Activated T-cell treated with anti-CD3 and anti-CD28 coated beads for 24 hours (primary cell): Measurements from ENCODE around the gene ACTR3C.

ENCODE experiments used
- DNase-seq: peaks from one replicate; pipeline ENCODE4 v3.0.0-alpha.2; 2020; ENCODE audit warnings: low read depth

Gene ACTR3C

DNA sequence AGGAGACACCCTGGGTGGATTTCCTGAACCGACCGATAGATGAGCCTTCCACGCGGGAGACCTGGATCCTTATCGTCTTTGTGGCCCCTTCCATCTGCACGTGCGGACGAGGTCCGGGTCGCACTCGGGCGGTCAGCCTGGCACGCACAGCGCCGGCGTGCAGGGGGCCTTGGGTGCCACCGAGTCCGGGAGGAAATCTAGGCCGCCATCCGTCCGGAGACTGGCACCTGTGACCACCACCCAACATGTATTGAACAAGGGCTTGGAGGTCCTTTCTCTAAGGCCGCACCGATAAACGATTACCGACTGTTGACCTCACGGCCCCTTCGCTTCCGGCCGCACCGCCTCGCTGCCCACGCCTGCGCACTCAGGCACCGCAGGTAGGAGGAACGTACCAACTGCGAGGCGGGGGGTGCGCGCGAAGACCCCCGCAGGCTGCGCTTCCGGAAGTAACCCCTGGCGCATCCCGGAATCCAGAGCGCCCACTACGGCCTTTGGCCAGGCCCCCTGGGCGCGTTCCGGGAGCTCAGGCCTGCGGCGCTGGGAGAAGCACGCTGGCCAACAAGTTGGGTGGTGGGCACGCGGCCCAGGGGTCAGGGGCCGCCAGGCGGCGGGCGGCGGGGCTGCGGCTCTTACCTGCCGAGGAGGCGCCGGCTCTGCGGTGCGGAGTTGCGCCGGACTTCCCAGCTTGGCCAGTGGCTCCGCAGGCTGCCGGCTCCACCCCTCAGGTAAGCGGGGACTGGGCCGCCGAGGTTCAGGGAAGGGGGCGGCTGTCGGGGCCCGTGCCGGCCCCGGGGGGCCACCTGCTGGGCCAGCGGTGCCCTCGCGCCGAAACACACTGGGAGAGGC is at the start of gene ACTR3C, which contains the start of gene LRRC61:
Gene ACTR3C (minus strand): TSS at position 713 of the 849 bp plus-strand sequence. CDS start 28,249 bp downstream, outside the sequence.
Gene LRRC61 (plus strand): TSS at position 523 of the 849 bp plus-strand sequence. CDS start 13,507 bp downstream, outside the sequence.
- DNase-seq, result peak; percentile 61

DNA sequence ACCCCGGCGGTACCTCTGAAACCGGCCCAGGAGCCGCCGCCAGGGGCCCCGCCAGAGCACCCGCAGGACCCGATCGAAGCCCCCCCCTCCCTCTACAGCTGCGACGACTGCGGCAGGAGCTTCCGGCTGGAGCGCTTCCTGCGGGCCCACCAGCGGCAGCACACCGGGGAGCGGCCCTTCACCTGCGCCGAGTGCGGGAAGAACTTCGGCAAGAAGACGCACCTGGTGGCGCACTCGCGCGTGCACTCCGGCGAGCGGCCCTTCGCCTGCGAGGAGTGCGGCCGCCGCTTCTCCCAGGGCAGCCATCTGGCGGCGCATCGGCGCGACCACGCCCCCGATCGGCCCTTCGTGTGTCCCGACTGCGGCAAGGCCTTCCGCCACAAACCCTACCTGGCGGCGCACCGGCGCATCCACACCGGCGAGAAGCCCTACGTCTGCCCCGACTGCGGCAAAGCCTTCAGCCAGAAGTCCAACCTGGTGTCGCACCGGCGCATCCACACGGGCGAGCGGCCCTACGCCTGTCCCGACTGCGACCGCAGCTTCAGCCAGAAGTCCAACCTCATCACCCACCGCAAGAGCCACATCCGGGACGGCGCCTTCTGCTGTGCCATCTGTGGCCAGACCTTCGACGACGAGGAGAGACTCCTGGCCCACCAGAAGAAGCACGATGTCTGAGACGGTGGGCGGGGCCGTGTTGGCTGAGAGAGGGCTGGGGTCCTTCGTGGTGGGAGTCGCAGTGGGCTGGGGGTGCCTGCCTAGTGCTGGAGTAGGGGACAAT is 49.1 kb upstream of the ACTR3C start:
- DNase-seq, result no peak

DNA sequence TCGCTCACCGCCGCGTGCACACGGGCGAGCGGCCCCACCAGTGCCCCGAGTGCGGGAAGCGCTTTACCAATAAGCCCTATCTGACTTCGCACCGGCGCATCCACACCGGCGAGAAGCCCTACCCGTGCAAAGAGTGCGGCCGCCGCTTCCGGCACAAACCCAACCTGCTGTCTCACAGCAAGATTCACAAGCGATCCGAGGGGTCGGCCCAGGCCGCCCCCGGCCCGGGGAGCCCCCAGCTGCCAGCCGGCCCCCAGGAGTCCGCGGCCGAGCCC is 48.6 kb upstream of the ACTR3C start:
- DNase-seq, result no peak

DNA sequence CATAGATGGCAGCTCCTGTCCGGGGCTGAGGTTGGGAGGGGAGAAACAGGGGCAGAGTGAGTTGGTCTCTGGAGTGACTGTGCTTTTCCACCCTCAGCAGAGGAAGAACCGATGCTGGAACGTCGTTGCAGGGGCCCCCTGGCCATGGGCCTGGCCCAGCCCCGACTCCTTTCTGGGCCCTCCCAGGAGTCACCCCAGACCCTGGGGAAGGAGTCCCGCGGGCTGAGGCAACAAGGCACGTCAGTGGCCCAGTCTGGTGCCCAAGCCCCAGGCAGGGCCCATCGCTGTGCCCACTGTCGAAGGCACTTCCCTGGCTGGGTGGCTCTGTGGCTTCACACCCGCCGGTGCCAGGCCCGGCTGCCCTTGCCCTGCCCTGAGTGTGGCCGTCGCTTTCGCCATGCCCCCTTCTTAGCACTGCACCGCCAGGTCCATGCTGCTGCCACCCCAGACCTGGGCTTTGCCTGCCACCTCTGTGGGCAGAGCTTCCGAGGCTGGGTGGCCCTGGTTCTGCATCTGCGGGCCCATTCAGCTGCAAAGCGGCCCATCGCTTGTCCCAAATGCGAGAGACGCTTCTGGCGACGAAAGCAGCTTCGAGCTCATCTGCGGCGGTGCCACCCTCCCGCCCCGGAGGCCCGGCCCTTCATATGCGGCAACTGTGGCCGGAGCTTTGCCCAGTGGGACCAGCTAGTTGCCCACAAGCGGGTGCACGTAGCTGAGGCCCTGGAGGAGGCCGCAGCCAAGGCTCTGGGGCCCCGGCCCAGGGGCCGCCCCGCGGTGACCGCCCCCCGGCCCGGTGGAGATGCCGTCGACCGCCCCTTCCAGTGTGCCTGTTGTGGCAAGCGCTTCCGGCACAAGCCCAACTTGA is 48.0 kb upstream of the ACTR3C start:
- DNase-seq, result no peak

DNA sequence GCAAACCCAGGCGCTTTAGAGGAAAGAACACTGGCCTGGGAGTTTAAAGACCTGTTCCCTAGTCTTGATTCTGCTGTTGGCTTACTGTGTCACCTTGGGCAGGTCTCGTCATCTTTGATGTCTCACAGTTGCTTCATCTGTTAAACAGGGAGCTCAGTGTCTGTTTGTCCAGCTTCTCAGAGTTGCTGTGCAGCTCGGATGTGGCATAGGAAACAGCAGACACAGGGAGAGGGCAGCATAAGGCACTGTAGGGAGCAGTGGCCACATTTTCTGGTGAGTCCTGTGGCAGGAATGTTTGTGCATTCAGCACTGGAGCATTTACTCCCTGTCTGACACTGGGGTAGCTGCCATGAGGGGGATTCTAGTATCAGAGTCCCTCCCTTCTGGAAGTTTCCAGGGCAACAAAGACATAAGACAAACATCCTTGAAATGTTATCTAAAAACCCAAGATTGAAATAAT is 47.3 kb upstream of the ACTR3C start:
- no peak for DNase-seq

DNA sequence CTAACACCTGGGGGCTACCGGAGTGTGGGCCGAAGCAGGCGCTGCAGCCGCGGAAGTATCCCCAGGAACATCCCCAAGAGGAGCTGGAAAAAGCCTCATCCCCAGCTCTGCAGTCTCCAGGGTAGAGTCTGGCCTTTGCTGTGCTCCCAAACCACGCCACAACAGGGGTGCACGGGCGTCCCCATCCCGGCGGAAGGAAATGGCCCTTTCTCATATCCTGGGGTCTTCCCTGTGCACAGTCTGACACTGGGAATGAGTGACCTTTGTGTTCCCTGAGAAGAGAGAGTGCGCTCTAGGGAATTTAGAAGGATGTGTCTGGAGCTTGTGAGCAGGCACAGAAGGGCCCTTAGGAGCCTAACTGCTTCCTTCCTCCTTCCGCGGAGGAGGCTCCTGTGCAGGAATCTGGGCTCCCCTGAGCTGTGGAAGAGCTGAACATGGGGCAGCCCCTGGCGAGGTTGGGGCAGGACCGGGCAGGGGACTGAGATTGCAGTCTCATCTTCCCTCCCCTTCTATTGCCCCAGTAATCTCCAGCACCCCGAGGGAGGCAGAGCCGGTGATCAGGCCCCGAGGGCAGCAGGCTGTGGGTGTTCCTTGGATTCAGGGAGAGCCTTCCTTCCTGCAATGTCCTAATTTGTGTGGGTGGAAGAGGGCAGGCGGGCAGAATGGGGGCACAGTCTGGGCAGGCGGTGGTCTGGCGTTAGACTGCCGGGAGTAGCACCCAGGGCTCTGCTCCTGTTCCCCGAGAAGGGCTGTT is 46.6 kb upstream of the ACTR3C start:
- DNase-seq, result no peak

DNA sequence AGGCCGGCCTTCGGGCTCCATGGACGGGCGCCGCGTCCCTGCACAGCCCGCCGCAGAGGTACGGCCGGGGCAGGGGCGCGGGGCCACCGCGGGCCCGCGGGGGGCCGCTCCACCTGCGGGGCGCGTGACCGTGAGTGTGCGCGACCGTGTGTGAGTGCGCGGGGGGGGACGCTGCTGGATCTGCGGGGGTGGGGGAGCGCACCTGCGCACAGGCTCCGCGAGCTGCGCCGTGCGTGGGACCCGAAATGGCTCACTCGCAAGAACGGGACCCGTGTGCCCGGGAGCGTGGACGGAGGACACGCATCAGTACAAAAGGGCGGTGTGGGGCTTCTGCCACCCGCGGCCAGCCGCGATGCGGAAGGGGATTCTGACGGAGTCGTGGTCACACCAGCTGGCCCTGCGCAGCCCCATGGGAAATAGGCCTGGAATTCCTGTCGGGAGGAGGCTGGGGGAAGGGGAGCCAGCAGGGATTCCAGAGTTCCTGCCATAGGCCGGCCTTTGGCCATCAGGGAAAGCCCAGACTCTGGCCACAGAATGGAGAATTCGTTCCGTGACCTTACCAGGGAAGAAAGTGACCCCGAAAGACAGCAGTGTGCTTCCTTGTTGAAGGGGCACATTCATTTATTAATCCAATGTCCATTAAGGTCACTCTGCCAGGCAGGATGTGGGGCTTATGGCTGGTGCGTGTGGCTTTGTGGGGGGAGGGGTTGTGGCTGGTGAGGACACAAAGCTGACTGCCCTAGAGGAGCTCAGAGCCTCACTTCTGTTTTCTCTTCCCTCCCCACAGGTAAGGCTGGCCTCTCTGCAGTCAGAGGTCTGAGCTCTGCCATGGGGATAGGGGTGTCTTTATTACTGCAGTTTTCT is 45.8 kb upstream of the ACTR3C start:
- peak; percentile 46 for DNase-seq

DNA sequence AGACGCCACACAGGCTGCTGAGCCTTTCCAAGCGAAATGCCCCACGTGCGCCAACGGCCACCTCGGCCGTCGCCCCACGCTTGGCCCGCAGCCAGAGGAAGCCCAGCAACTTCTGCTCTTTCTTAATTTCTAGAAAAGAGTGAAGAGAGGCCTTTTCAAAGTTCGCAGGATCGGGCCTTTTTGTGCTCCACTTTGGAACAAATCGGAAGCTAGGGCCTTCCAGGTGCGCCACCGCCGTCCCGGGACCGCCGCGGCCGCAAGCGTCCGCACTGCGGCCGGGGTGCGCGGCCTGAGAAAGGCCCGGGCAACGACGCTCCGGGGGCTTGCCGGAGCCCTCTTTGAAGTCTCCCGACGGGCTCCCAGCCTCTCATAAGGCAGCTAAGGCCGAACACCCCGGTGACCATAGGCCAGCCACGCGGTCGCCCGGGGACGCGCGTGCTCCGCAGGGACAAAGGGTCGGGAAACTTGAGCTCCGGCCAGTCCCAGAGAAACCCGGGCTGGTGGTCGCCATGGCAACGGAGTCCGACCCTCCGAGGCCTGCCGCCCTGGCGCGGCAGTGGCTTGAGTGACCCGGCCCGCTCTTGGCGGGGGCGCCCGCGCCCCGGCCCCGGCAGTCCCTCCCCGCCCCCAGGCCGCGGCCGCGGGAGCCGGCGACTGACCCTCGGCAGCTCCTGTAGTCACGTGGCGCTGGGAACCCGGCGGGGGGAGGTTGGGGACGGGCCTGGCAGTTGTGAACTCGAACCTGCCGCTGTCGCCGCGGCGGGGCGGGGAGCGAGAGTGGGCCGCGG is 44.9 kb upstream of the ACTR3C start, which contains the start of gene REPIN1:
Gene REPIN1 (plus strand): TSS at position 727 of the 788 bp plus-strand sequence. CDS start 890 bp downstream, outside the sequence.
- DNase-seq, result peak; percentile 70

DNA sequence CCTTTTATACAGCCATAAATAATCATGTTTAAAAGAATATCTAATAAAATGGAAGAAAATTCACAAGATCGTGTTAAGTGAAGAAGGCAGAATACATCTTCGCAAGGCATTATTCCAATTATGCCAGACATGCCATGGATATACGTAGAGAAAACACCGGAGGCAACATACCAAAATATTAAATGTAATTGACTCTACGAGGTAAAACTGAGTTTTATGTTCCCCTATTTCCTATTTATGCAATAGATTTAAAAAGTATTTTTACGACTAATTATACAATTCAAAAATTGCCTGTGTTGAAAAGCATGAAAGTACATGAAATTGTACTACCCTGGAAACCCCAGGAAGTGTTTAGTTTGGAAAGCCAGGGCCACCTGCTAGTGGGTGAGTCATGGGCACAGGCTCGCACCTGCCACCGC is 44.3 kb upstream of the ACTR3C start:
- no peak for DNase-seq

DNA sequence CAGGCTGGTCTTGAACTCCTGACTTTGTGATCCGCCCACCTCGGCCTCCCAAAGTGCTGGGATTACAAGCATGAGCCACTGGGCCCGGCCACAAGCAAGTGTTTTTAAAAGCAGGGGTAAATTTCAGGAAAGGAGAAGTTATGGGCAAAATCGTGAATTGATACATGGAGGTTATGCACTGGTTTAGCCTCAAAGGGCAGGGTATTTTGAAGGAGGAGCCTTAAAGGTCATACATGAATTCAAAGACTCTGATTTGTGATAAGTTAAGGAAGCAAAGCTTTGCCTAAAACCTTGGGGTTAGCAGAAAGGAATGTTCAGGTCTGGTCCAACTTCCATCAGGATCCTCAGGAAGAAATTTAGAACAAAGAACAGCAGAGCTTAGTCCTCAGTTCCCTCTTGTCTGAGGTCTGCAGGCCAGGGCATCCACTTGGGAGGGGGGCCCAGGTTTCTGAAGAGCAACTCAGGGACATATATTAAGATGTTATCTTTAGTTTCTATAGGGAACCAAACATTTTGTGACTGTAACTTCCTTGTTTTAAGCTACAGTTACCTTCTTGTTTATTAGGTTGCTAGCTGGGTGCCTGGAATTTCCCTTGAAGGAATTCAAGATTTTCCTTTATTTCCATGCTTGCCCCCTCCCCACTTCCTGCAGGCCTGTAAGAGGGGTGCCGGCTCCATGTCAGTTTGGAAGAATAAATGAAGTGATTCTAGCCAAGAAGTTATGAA is 42.5 kb upstream of the ACTR3C start:
- no peak for DNase-seq

DNA sequence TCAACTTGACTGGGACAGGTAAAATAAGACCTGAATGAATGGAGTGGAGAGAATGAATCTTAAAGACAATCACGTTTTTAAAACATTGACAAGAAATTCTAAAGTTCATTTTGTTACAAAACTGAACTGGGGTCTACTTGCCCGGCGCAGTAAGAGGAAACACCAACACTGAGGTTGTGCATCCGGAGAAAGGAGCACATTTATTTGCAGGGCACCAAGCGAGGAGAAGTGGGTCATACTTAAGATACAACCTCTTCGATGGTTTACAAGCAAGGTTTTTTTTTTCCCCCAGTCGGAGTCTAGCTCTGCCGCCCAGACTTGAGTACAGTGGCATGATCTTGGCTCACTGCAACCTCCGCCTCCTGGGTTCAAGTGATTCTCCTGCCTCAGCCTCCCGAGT is 41.8 kb upstream of the ACTR3C start:
- no peak for DNase-seq

DNA sequence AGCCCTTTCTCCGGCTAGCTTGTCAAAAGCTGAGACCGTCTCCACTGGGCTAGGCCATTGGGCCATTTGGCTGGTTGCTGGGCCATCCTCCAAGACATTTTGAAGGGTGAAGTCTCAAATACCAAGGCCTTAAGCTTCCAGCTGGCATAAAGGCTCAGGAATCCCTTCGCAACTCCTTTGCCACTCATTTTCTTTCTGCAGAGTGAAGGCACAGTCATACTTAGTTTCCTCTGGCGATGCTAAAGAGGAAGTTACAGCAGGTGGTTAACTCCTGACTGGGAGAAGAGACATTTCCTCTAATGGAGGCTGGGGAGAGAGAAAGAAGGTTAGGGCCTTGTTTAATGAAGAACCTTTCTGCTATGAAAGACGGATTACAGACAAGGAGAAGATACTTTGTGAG is 40.5 kb upstream of the ACTR3C start:
- DNase-seq, result no peak

DNA sequence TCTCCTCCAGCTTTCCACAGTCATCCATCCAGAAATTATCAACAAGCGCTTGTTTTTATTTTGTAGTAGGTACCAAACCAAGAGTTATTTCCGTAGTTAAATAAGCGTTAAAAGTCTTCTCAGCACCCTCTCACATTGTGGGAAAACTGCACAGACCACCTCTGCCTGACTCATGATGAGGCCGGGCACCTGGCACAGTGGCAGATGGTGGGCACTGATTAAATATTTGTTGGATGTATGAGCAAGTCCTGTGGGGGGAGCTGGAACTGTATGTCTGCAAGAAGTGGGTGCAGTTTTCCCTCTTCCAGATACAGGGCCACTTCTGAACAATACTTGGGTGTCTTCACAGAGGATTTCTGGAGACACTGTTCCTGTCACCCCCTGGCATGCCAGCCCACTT is 40.0 kb upstream of the ACTR3C start:
- no peak for DNase-seq

DNA sequence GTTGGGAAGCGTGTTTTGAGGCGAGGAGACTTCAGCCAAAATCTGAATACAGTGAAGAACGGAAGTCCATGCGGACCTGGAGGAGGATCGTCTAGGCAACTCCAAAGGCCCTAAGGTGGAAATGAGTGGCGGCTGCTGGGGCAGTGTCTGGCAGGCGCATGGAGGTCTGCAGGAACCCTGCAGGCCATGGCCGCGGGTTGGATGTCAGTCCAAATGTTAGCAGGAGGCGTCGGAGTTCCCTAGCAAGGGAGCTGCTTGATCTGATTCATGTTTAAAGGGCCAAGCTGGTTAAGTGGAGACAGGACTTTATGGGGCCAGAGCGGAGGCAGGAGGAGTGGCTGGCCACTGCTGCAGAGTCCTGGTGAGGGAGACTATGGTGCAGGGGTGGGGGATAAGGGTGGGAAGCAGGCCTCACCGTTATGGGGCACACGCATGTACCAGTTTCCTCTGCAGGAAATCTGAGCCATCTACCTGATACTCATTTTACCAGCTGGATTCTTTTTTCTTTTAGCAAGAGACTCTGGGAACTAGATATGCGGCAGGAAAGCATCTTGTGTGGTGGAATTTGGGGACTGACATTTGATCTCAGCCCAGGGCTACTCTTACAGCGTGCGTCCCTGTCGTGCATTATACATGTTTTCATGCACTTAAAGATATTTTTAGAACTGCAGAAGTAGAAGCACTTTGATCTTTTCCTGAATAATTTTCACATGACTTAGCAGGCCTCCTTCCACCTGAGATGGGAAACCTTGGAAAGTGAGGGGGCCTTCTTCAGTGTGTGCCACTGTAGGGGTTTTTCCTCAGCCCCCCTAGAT is 38.7 kb upstream of the ACTR3C start:
- no peak for DNase-seq

DNA sequence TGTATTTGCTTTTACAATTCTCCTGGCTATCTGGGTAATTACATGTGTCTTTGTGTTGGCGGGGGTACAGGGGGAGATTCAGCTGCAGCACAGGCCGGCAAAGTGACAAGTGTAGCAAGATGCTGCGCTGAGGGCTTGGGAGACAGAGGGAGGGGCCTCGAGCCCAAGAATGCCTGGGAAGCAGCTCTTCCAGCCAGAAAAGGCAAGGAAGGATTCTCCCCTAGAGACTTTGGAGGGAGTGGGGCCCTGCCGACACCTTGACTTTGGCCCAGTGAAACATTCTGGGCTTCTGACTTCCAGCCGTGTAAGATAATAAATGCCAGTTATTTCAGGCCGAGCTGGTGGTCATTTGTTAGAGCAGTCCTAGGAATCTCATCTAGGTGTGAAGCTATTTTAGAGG is 38.1 kb upstream of the ACTR3C start:
- DNase-seq, result no peak

DNA sequence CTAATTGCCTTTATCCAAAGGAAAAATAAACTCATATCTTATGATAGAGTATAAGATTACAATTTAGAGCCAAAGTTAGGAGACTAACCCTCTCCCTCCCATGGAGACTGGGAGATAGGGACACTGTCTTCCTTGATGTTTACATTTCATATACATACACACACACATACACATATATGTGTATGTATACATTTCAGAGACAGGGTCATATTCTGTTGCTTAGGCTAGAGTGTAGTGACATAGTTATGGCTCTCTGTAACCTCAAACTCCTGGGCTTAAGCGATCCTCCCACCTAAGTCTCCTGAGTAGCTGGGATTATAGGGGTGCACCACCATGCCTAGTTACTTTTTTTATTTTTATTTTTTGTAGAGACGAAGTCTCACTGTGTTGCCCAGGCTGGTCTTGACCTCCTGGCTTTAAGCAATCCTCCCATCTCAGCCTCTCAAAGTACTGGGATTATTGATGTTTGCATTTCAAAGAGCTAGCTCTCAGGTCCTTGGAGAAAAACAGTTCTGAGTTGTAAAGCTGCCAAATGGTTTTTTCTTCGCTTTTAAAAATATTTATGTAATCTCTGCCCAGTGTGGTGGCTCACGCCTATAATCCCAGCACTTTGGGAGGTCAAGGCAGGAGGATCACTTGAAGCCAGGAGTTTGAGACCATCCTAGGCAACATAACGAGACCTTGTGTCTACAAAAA is 37.2 kb upstream of the ACTR3C start:
- DNase-seq, result no peak

DNA sequence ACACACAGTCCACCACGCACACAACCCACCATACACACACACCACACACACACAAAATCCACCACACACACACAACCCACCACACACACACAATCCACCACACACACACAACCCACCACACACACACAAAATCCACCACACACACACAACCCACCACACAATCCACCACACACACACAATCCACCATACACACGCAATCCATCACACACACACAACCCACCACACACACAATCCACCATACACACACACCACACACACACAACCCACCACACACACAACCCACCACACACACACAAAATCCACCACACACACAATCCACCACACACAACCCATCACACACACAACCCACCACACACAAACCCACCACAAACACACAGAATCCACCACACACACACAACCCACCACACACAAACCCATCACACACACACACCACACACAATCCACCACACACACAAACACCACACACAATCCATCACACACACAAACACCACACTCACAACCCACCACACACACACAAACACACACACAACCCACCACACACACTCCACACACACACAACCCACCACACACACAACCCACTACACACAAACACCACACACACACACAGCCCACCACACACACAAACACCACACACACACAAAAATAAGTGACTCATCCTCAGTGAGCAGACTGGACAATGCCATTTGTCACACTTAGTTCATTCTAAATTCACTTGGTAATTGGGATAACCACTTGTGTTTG is 36.4 kb upstream of the ACTR3C start:
- DNase-seq, result no peak
